GM12878 (cell line): ENCODE results near the gene GSTCD. TPM values are rescaled to one million over a fixed set of nuclear protein-coding genes. Genes with fewer than 3 reads are reported as not detected.

Source experiments
- ATAC-seq: fragments of 200-7000 bp; cut with Tn5 transposase; 3 replicates; pipeline ENCODE4 v1.9.1; 2020; ENCODE audit warnings: mild to moderate bottlenecking, moderate library complexity
- BruUV-seq: library from RNA; stranded (reverse); fragments of 400-500 nt; replicated peaks from 2 replicates; lab custom pipeline; 2021; lab: Mats Ljungman, UMichigan
- CTCF ChIA-PET: fragments of 300-600 bp; sonication (Branson Sonifier 250); formaldehyde crosslinking; extraction: SDS; loops from one replicate; lab custom pipeline; 2021; ENCODE audit warnings: inconsistent platforms; lab: Yijun Ruan, JAX
- POLR2A ChIA-PET: fragments of 350-600 bp; formaldehyde crosslinking; extraction: SDS; loops from one replicate; lab custom pipeline; 2021; ENCODE audit warnings: inconsistent platforms; lab: Charles Lee
- RAD21 ChIA-PET: fragments of 300-600 bp; sonication (Branson Sonifier 250); formaldehyde crosslinking; loops from one replicate; lab custom pipeline; 2023; ENCODE audit warnings: antibody characterized with exemption; ENCODE audit not compliant: unreplicated experiment; lab: Charles Lee
- SMC1A ChIA-PET: fragments of 300-600 bp; sonication (Branson Sonifier 250); formaldehyde crosslinking; loops from one replicate; lab custom pipeline; 2023; ENCODE audit not compliant: unreplicated experiment, uncharacterized antibody; lab: Charles Lee
- DNase-seq: peaks from one replicate; pipeline ENCODE4 v3.0.0-alpha.2; 2011; ENCODE audit warnings: low read depth, low spot score
- FAIRE-seq: peaks from 3 replicates; lab custom pipeline; 2011; peaks lifted over from hg19 to GRCh38; lab: Jason Lieb, UNC
- H2AFZ ChIP-seq: 2 replicates; pipeline ENCODE4 v1.6.0; 2011; ENCODE audit warnings: low read depth, low read length, control low read depth; ENCODE audit not compliant: control insufficient read depth
- H3K27ac ChIP-seq: 2 replicates; pipeline ENCODE4 v1.5.1; 2011; ENCODE audit warnings: control low read depth; ENCODE audit not compliant: control insufficient read depth, insufficient read depth
- H3K27me3 ChIP-seq, 2 experiments: replicated peaks in 1 of 2; 2 replicates each; pipeline versions ENCODE4 v1.6.0 to v1.6.1; 2011; ENCODE audit warnings: low read length in 1 of 2; ENCODE audit not compliant: control insufficient read depth in 2 of 2, insufficient read depth in 2 of 2
- H3K36me3 ChIP-seq, 2 experiments: 2 replicates each; pipeline ENCODE4 v1.5.1; 2011; ENCODE audit warnings: low read length in 1 of 2; ENCODE audit not compliant: control insufficient read depth in 2 of 2, insufficient read depth in 2 of 2
- H3K4me1 ChIP-seq: 2 replicates; pipeline ENCODE4 v1.6.1; 2011; ENCODE audit warnings: mild to moderate bottlenecking, low read length, moderate library complexity, mixed read lengths; ENCODE audit not compliant: control insufficient read depth, insufficient read depth
- H3K4me2 ChIP-seq: 2 replicates; pipeline ENCODE4 v1.6.0; 2011; ENCODE audit warnings: control low read depth; ENCODE audit not compliant: control insufficient read depth, insufficient read depth
- H3K4me3 ChIP-seq: fragments of 200-600 bp; sonication (generic); 2 replicates; pipeline ENCODE4 v1.5.1; 2016
- H3K79me2 ChIP-seq: 2 replicates; pipeline ENCODE4 v1.6.0; 2011; ENCODE audit warnings: low read length; ENCODE audit not compliant: control insufficient read depth, insufficient read depth
- H3K9ac ChIP-seq: 2 replicates; pipeline ENCODE4 v1.8.0; 2011; ENCODE audit warnings: low read length, control low read depth, mixed read lengths; ENCODE audit not compliant: control insufficient read depth, insufficient read depth
- H3K9me3 ChIP-seq: replicated peaks from 3 replicates; pipeline ENCODE4 v1.5.1; 2011; ENCODE audit warnings: mild to moderate bottlenecking, low read length; ENCODE audit not compliant: control insufficient read depth, insufficient read depth
- H4K20me1 ChIP-seq: 2 replicates; pipeline ENCODE4 v1.6.0; 2011; ENCODE audit not compliant: control insufficient read depth, insufficient read depth
- BMI1 ChIP-seq: fragments of 450-650 bp; IDR thresholded peaks from 2 replicates; pipeline ENCODE4 v1.6.1; 2016; ENCODE audit warnings: mild to moderate bottlenecking, moderate library complexity, borderline replicate concordance
- BRCA1 ChIP-seq: IDR thresholded peaks from 2 replicates; pipeline ENCODE4 v1.6.1; 2011; ENCODE audit warnings: low read depth, low read length, improper control_type of control experiment
- CHD1 ChIP-seq: IDR thresholded peaks from 2 replicates; pipeline ENCODE4 v1.6.1; 2012; ENCODE audit warnings: low read depth, low read length, improper control_type of control experiment
- HCFC1 ChIP-seq: fragments of 150-350 bp; IDR thresholded peaks from 2 replicates; pipeline ENCODE4 v1.6.1; 2014; ENCODE audit warnings: low read length
- MTA3 ChIP-seq: IDR thresholded peaks from 2 replicates; pipeline ENCODE4 v1.6.1; 2012; ENCODE audit warnings: low read length, inconsistent platforms, borderline replicate concordance
- NFXL1 ChIP-seq: fragments of 450-650 bp; IDR thresholded peaks from 2 replicates; pipeline ENCODE4 v1.6.1; 2017; ENCODE audit warnings: antibody characterized with exemption, mild to moderate bottlenecking, borderline replicate concordance
- SIX5 ChIP-seq: IDR thresholded peaks from 2 replicates; pipeline ENCODE4 v1.6.1; 2011; ENCODE audit warnings: mild to moderate bottlenecking, low read depth, low read length, moderate library complexity; ENCODE audit not compliant: severe bottlenecking
- SMARCA5 ChIP-seq: fragments of 450-650 bp; IDR thresholded peaks from 2 replicates; pipeline ENCODE4 v1.6.1; 2017; ENCODE audit warnings: mild to moderate bottlenecking
- SP1 ChIP-seq: IDR thresholded peaks from one replicate; pipeline ENCODE4 v1.6.1; 2011; ENCODE audit warnings: low read depth, low read length
- WGBS: methylation state at CpG from one replicate; pipeline ENCODE4 v1.1.6; 2016; ENCODE audit warnings: low lambda C conversion rate; ENCODE audit not compliant: insufficient replicate concordance, insufficient coverage; ENCODE audit errors: missing lambda C conversion rate; 5-methylcytosine and 5-hydroxymethylcytosine counted together
- in situ Hi-C: fragments of 300-500 bp; cut with MboI; formaldehyde crosslinking; loops from 9 replicates; pipeline ENCODE4 v1.14.3; 2018; ENCODE audit warnings: mixed read lengths
- intact Hi-C: fragments of 100-400 bp; cut with micrococcal nuclease; formaldehyde crosslinking; loops from one replicate; pipeline ENCODE4 v1.14.2; 2022; ENCODE audit not compliant: unreplicated experiment
- polyA plus RNA-seq, 11 experiments: library from polyadenylated mRNA; depleted of rRNA in 4 of 11; unstranded in 6 of 11; stranded (reverse) in 5 of 11; fragments of >200 nt; fragmentation: Nextera tagmentation in 4 of 11; fragmentation: Illumina TruSeq in 1 of 11; extraction: Ambion mirVana in 4 of 11; extraction: Trizol in 1 of 11; gene quantifications; 1 replicate in 1 of 11; 2 replicates in 10 of 11; pipeline versions ENCODE4 v1.2.1 to v1.2.3, GENCODE V29; 2011 to 2016; ENCODE audit warnings: inconsistent platforms in 2 of 11, missing spikeins in 2 of 11, low read depth in 1 of 11
- total RNA-seq, 4 experiments: library from RNA; depleted of rRNA in 3 of 4; stranded (reverse); fragments of >200 nt in 3 of 4; fragmentation: Illumina TruSeq in 1 of 4; extraction: Trizol in 1 of 4; gene quantifications; 2 replicates each; pipeline versions ENCODE4 v1.2.1 to v1.2.3, GENCODE V29; 2013 to 2021
- TF ChIP-seq, protein P1 (sequence below): fragments of 450-650 bp; formaldehyde crosslinking; IDR thresholded peaks from 2 replicates; pipeline ENCODE4 v1.4.0; 2022; ENCODE audit warnings: mild to moderate bottlenecking, moderate library complexity
- TF ChIP-seq, protein P2 (sequence below): fragments of 450-650 bp; IDR thresholded peaks from 2 replicates; pipeline ENCODE4 v1.6.1; 2017; ENCODE audit warnings: mild to moderate bottlenecking, moderate library complexity
- TF ChIP-seq, protein P3 (sequence below): fragments of 450-650 bp; formaldehyde crosslinking; IDR thresholded peaks from 2 replicates; pipeline ENCODE4 v1.4.0; 2020; ENCODE audit warnings: mild to moderate bottlenecking, moderate library complexity

Gene GSTCD
- total and polyA plus RNA-seq, 10 of the 15 experiments (the other 5 are each of a cell fraction or from before 2014, with no cell fraction given) = 4.3 to 28.4 (median 14.1) TPM

DNA sequence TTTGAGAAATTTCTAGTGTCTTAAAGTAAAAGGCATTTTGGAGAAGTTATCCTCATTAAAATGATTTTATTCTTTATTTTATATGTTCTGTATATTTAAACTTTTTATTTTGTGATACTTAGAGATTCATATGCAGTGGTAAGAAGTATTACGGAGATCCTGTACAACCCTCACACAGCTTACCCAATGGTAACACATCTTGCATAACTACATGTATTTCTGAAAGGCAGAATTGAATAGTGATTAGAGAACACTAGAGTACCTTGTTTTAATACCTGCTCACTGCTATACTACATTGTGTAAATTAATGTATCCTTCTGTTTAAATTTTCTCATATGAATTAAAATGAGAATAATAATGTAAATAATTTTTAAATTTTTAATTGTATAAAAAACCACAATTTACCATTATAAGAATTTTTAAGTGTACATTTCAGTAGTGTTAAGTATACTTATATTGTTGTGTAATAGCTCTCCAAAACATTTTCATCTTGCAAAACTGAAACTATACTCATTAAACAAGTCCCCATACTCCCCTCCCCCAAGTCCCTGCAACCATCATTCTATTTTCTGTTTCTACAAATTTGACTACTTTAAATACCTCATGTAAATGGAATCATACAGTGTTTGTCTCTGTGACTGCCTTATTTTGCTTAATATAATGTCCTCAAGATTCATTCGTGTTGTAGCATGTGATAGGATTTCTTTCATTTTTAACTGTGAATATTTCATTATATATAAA is 45.5 kb upstream of the GSTCD start:
- H4K20me1 ChIP-seq = no peaks in the 10 kb centered on the region
- peak; percentile 43 for ATAC-seq
- CTCF ChIA-PET = interaction anchor here (0.6 to 7.5 kb wide), 4 partner anchors 37 to 188 kb away, joined by 3 to 160 read pairs (median 18); partner anchors contain the start of gene PPA2
- no peak for TF ChIP-seq SP1
- TF ChIP-seq, protein P1, sequence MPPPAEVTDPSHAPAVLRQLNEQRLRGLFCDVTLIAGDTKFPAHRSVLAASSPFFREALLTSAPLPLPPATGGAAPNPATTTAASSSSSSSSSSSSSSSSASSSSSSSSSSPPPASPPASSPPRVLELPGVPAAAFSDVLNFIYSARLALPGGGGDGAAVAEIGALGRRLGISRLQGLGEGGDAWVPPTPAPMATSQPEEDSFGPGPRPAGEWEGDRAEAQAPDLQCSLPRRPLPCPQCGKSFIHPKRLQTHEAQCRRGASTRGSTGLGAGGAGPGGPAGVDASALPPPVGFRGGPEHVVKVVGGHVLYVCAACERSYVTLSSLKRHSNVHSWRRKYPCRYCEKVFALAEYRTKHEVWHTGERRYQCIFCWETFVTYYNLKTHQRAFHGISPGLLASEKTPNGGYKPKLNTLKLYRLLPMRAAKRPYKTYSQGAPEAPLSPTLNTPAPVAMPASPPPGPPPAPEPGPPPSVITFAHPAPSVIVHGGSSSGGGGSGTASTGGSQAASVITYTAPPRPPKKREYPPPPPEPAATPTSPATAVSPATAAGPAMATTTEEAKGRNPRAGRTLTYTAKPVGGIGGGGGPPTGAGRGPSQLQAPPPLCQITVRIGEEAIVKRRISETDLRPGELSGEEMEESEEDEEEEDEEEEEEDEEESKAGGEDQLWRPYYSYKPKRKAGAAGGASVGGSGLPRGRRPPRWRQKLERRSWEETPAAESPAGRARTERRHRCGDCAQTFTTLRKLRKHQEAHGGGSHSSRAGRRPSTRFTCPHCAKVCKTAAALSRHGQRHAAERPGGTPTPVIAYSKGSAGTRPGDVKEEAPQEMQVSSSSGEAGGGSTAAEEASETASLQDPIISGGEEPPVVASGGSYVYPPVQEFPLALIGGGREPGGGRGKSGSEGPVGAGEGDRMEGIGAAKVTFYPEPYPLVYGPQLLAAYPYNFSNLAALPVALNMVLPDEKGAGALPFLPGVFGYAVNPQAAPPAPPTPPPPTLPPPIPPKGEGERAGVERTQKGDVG (CRISPR knock-in tag) = no peak
- TF ChIP-seq HCFC1 = no peak
- TF ChIP-seq BMI1 = no peak
- TF ChIP-seq, protein P2, sequence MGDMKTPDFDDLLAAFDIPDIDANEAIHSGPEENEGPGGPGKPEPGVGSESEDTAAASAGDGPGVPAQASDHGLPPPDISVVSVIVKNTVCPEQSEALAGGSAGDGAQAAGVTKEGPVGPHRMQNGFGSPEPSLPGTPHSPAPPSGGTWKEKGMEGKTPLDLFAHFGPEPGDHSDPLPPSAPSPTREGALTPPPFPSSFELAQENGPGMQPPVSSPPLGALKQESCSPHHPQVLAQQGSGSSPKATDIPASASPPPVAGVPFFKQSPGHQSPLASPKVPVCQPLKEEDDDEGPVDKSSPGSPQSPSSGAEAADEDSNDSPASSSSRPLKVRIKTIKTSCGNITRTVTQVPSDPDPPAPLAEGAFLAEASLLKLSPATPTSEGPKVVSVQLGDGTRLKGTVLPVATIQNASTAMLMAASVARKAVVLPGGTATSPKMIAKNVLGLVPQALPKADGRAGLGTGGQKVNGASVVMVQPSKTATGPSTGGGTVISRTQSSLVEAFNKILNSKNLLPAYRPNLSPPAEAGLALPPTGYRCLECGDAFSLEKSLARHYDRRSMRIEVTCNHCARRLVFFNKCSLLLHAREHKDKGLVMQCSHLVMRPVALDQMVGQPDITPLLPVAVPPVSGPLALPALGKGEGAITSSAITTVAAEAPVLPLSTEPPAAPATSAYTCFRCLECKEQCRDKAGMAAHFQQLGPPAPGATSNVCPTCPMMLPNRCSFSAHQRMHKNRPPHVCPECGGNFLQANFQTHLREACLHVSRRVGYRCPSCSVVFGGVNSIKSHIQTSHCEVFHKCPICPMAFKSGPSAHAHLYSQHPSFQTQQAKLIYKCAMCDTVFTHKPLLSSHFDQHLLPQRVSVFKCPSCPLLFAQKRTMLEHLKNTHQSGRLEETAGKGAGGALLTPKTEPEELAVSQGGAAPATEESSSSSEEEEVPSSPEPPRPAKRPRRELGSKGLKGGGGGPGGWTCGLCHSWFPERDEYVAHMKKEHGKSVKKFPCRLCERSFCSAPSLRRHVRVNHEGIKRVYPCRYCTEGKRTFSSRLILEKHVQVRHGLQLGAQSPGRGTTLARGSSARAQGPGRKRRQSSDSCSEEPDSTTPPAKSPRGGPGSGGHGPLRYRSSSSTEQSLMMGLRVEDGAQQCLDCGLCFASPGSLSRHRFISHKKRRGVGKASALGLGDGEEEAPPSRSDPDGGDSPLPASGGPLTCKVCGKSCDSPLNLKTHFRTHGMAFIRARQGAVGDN = no peak
- TF ChIP-seq NFXL1 = no peak
- no peak for TF ChIP-seq SIX5
- TF ChIP-seq BRCA1 = no peak
- no peak for TF ChIP-seq MTA3
- TF ChIP-seq, protein P3, sequence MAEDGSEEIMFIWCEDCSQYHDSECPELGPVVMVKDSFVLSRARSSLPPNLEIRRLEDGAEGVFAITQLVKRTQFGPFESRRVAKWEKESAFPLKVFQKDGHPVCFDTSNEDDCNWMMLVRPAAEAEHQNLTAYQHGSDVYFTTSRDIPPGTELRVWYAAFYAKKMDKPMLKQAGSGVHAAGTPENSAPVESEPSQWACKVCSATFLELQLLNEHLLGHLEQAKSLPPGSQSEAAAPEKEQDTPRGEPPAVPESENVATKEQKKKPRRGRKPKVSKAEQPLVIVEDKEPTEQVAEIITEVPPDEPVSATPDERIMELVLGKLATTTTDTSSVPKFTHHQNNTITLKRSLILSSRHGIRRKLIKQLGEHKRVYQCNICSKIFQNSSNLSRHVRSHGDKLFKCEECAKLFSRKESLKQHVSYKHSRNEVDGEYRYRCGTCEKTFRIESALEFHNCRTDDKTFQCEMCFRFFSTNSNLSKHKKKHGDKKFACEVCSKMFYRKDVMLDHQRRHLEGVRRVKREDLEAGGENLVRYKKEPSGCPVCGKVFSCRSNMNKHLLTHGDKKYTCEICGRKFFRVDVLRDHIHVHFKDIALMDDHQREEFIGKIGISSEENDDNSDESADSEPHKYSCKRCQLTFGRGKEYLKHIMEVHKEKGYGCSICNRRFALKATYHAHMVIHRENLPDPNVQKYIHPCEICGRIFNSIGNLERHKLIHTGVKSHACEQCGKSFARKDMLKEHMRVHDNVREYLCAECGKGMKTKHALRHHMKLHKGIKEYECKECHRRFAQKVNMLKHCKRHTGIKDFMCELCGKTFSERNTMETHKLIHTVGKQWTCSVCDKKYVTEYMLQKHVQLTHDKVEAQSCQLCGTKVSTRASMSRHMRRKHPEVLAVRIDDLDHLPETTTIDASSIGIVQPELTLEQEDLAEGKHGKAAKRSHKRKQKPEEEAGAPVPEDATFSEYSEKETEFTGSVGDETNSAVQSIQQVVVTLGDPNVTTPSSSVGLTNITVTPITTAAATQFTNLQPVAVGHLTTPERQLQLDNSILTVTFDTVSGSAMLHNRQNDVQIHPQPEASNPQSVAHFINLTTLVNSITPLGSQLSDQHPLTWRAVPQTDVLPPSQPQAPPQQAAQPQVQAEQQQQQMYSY = no peak
- TF ChIP-seq CHD1 = no peak
- TF ChIP-seq SMARCA5 = no peak

More for the DNA sequence above, 45.5 kb upstream of the GSTCD start:
- Histone ChIP-seq H3K27me3 (no peaks in the 10 kb centered on the region), H3K79me2 (no peaks in the 10 kb centered on the region), H3K9me3 (no peaks in the 10 kb centered on the region; the same call in 2 of the 3 replicates), H3K4me2 (no peak overlapping the region), H3K4me3 (no peak overlapping the region), H3K9ac (no peak overlapping the region), H3K4me1 (no peaks in the 10 kb centered on the region), H2AFZ (no peak overlapping the region), H3K27ac (no peak overlapping the region), H3K36me3 (no peaks in the 10 kb centered on the region)
- no TSS peak for BruUV-seq
- WGBS = 79% methylated on average over 2 of the region's 2 CpGs
- FAIRE-seq = peak; percentile 27
- ChIA-PET SMC1A (interaction anchor here (0.9 to 13.3 kb wide), 5 partner anchors 11 to 140 kb away, joined by 3 to 146 read pairs (median 4); no protein-coding TSS in a partner anchor), RAD21 (interaction anchor here (0.7 to 7.3 kb wide), 8 partner anchors 25 to 190 kb away, joined by 3 to 103 read pairs (median 4); partner anchors contain the start of gene PPA2), POLR2A (interaction anchor here (0.7 kb wide), 1 partner anchor 167 kb away, joined by 5 read pairs; no protein-coding TSS in a partner anchor)
- DNase-seq = no peak
- in situ Hi-C loops = no loop called here
- intact Hi-C loops = loop anchor here (10.0 kb wide), 1 partner anchor 518 kb away; the partner anchor contains the start of gene TET2
